GM10266 (cell line): ENCODE measurements around the gene TNFRSF4.

ENCODE experiments used
- DNase-seq: peaks from one replicate; pipeline ENCODE4 v3.0.0; 2012; ENCODE audit errors: extremely low spot score
- TF ChIP-seq, protein P1 (sequence below): IDR thresholded peaks from 2 replicates; pipeline ENCODE4 v1.5.1; 2012; ENCODE audit warnings: mild to moderate bottlenecking, low read depth; ENCODE audit not compliant: control insufficient read depth, insufficient read depth; ENCODE audit errors: missing control alignments

The TNFRSF4 gene

DNA sequence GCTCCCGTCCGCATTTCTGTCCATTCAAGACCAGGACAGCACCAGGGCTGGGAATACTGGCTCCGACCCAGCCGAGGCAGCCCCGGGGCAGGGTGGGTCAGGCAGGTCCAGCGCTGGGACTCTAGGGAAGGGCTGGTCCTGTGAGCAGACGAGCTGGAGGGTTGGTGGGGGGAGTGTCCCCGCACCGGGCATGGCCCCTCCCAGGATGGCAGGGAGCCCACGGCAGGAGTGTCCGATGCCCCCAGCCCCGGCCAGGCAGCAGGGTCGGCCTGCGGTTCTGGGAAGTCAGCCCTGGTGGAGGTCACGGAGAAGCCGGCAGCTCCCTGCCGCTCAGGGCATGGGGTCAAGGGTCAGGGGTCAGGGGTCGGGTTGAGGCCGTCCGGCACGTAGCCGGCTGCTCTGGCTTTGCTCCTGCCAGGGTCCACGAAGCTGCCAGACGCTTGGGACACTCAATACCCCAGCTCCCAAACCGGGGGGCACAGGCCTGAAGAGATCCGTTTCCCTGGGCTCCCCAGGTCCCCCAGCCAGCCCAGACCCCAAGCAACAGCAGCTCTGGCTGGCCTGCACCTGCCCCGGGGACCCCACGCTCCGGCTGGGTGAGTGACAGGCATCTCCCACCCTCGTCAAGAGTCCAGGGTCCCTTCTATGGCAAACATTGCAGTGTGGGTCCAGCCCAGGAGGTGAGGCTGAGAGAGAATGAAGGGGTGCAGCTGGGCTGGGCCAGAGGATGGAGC lies 25.8 kb upstream of the TNFRSF4 start:
- DNase-seq, result no peak
- TF ChIP-seq, protein P1, sequence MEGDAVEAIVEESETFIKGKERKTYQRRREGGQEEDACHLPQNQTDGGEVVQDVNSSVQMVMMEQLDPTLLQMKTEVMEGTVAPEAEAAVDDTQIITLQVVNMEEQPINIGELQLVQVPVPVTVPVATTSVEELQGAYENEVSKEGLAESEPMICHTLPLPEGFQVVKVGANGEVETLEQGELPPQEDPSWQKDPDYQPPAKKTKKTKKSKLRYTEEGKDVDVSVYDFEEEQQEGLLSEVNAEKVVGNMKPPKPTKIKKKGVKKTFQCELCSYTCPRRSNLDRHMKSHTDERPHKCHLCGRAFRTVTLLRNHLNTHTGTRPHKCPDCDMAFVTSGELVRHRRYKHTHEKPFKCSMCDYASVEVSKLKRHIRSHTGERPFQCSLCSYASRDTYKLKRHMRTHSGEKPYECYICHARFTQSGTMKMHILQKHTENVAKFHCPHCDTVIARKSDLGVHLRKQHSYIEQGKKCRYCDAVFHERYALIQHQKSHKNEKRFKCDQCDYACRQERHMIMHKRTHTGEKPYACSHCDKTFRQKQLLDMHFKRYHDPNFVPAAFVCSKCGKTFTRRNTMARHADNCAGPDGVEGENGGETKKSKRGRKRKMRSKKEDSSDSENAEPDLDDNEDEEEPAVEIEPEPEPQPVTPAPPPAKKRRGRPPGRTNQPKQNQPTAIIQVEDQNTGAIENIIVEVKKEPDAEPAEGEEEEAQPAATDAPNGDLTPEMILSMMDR, result no peak

DNA sequence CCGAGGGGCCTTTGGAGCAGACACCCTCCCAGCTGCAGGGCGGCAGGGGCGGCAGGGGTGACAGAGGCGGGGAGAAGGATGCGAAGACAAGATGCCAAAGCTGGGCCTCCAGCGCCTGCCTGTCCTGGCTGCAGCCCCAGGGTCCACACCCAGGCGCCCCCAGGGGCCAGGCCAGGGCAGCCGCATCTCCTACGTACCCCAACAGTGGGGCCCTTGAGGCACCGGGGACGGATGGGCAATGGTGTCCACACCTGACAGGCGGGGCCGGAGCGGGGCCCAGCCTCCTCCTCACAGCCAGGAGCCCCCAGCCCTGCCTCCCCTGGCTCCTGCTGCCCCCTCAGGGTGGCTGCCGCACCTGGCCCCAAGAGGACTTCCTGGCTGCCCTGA lies 25.3 kb upstream of the TNFRSF4 start:
- TF ChIP-seq, protein P1, result no peak
- DNase-seq, result no peak

DNA sequence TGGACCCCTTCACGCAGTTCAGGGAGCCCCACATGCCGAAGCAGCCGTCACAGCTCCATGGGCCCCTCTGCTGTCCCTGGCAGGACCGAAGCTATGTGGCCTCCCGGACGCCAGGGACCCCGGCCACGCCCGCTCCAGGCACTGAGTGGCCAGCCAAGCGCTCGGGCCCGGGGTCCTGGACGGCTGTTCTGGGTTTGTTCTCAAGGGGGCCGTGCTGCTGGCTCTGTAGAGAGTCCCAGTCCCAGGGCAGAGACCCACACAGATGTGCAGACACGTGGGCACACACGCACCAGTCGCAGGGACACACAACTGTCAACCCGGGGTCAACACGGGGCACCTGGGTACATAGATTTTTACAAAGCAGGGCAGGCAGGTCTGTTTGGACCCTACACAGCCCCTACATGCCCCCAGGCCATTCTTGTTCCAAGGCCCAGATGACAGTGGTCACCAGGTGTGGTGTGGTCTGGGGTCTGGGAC lies 24.8 kb upstream of the TNFRSF4 start:
- TF ChIP-seq, protein P1, result no peak
- no peak for DNase-seq

DNA sequence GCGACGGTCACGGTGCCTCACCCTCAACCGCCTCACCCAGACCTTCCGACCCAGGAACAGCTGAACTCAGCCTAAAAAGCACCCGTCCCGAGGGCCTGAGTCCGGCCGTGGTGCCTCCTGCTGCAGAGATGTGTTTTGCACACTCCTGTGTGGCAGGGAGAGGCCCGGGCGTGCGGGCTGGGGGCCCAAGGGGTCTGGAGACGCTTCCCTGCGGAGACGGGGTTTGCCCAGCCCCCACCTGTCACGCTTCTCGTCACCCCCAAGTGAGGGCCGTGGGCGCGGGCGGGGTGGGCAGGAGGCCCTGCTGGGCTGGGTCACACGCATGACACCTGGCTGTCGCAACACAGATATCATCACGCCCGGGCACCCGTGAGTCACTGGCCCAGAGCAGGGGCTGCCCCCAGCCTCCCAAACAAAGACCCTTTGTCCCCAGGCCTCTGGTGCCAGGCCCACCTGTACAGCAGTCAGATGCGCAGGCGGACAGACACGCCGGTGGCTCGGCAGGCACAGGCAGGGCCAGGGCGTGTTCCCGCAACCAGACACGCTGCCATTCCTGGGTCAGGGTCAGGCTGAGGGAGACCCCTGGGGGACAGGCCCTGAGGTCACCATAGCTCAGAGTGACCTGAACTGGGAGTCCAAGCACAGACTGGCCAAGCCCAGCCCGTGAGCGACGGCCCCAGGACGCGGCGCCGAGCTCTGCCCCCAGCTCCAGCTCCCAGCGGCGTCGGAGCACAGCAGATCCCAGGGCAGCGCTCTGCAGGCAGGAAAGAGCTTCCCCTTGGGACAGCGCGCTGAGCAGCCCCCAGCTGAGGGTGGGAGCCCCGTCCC lies 24.1 kb upstream of the TNFRSF4 start:
- TF ChIP-seq, protein P1, result no peak
- no peak for DNase-seq

DNA sequence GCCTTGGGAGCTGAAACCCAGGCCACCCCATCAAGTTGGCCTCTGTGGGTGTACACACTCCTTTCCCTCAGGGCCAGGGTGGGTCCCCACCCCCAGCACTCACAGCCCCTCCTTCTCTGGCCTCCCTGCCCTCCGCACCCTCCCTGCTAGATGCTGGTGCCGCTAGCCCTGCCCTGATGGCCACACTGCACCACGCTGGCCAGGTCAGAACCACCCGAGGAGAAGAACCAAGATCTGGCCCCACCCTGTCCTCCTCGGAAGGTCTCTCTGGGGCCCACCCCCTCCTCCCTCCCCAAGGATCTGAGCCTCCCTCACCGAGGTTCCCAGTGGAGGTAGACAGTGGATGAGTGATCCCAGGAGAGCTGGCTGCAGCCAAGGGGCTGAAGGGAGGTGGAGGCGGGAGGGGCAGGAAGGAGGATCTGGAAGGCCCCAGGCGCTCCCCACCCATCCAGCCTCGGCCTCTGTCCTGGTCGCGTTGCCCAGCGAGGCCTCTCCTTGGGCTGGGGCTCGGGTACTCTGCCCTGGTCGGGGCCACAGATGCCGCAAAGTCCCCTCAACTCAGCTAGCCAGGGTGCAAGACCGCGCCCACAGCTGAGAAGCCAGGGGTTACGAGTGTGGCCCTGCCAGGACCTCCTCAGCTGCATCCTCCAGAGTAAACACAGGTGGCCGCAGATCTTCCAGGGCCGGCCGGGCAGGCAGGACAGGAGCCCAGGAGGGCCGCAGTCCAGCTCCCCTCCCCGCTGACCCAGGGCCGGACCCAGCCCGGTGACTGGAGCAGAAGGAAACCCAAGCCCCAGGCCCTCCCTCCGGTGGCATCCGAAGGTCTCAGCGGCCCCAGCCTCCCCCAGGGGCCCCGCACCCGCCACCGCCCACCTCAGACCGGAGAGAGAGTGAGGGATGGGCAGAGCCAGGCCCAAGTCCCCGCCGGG lies 23.3 kb upstream of the TNFRSF4 start:
- TF ChIP-seq, protein P1, result no peak
- DNase-seq, result no peak

DNA sequence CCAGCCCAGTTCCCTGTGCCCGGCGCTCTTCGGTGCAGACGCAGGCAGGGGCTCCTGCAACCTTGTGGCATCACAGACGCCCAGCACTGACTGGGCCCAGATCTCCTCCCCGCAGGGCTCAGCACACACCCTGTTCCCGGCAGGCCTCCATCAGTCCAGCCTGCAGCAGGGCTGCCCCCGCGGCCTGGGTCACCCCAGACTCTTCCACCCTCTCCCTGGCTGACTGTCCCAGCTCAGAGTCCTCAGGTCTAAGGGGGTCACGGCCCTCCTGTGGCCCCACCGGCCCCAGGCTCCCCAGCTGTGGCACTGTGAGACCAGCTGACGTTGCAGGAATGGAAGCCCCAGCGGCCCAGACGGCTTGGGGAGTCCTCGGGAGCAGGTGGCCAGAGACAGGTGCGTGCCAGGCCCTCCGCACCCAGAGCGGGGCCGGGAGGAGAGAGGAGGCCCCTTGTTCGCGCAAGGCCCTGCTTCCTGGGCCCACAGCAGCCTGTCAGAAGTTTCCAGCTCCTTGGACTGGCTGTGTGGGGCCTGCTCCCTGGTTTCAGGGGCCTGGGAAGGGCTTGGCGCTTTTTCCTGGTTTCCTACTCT lies 22.3 kb upstream of the TNFRSF4 start:
- no peak for DNase-seq
- TF ChIP-seq, protein P1, result no peak
